Testis (tissue), 2 donors: ENCODE measurements around the gene FHIT.

Experiments
- POLR2A ChIP-seq: fragments of 450-650 bp; IDR thresholded peaks from one replicate; pipeline ENCODE4 v1.6.1; 2017; ENCODE audit warnings: antibody characterized with exemption, mild to moderate bottlenecking, moderate library complexity
- TF ChIP-seq, protein P1 (sequence below), 3 experiments: fragments of 450-650 bp in 2 of 3; fragments of 200-600 bp in 1 of 3; sonication (generic) in 1 of 3; IDR thresholded peaks; one replicate each; pipeline ENCODE4 v1.5.1; 2016 to 2019; ENCODE audit warnings: antibody characterized with exemption in 3 of 3, mild to moderate bottlenecking in 2 of 3, moderate library complexity in 1 of 3

DNA sequence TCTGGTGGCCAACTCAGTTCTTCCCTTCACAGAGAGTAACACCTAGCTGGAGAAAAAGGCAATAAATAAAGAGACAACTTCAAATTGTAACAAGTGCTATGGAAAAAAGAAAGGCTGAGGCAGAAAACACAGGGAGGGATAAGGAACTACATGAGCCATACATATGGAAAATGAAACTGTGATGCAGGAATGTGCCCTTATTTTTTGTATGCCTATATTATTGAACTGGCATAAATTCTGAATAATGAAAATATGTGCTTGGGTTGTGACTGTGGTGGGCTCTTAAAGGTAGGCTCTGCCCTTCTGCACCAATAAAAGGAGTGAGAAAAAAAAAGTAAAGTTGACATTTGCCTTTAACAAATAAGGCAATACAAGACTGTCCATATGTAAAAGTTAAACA lies 19.6 kb downstream of the FHIT start:
- TF ChIP-seq, protein P1, sequence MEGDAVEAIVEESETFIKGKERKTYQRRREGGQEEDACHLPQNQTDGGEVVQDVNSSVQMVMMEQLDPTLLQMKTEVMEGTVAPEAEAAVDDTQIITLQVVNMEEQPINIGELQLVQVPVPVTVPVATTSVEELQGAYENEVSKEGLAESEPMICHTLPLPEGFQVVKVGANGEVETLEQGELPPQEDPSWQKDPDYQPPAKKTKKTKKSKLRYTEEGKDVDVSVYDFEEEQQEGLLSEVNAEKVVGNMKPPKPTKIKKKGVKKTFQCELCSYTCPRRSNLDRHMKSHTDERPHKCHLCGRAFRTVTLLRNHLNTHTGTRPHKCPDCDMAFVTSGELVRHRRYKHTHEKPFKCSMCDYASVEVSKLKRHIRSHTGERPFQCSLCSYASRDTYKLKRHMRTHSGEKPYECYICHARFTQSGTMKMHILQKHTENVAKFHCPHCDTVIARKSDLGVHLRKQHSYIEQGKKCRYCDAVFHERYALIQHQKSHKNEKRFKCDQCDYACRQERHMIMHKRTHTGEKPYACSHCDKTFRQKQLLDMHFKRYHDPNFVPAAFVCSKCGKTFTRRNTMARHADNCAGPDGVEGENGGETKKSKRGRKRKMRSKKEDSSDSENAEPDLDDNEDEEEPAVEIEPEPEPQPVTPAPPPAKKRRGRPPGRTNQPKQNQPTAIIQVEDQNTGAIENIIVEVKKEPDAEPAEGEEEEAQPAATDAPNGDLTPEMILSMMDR (IDR thresholded peaks at IDR 0.05): no peak
- no peak for TF ChIP-seq POLR2A
